ENCODE results near the gene MYL12A.

Gene MYL12A

DNA sequence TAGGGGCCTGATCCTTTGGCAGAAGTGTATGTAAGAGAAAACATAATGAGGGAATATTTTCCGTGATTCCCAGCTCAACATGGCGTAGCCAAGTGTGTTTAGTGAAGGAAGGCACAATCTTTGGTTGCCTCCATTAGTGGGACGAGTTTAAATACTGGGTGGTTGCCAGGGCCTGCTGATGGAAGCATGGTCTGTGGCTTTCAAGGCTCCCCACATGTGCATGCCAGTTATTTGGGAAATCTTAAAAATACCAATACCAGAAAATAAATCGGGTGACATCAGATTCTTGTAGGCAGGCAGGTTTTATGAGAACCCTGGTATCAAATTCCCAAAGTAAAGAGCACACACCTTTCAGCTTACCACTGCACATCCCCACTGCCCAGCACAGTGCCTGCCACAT lies 7.1 kb downstream of the MYL12A start:
- in situ Hi-C loops (cut with MboI; ENCODE audit: low sequenced_read_pairs, unreplicated experiment), result no loop called here

DNA sequence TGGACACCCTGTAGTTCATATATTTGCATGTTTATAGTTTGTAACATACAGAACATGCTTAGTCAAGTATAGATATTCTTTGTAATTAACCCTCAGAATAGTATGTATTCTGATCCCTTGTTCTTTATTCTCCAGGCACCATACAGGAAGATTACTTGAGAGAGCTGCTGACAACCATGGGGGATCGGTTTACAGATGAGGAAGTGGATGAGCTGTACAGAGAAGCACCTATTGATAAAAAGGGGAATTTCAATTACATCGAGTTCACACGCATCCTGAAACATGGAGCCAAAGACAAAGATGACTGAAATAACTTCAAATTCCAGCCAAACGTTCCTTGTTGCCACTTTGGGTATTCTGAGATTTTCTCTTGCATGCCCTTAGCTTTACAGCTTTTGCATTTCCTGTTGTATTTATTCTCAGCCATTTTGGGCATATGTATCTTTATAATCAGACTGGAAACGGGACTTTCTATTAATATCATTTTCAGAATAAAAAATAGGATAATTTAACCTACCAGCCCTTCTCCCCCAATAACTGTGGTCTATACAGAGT lies 8.1 kb downstream of the MYL12A start:
- TF ChIP-seq, protein P1, sequence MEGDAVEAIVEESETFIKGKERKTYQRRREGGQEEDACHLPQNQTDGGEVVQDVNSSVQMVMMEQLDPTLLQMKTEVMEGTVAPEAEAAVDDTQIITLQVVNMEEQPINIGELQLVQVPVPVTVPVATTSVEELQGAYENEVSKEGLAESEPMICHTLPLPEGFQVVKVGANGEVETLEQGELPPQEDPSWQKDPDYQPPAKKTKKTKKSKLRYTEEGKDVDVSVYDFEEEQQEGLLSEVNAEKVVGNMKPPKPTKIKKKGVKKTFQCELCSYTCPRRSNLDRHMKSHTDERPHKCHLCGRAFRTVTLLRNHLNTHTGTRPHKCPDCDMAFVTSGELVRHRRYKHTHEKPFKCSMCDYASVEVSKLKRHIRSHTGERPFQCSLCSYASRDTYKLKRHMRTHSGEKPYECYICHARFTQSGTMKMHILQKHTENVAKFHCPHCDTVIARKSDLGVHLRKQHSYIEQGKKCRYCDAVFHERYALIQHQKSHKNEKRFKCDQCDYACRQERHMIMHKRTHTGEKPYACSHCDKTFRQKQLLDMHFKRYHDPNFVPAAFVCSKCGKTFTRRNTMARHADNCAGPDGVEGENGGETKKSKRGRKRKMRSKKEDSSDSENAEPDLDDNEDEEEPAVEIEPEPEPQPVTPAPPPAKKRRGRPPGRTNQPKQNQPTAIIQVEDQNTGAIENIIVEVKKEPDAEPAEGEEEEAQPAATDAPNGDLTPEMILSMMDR (IDR thresholded peaks at IDR 0.05; ENCODE audit: borderline replicate concordance, control extremely low read depth, extremely low read depth, insufficient read depth, missing control alignments), result no peak
- DNase-seq (ENCODE audit: low spot score), result no peak
- in situ Hi-C loops (cut with MboI; ENCODE audit: low sequenced_read_pairs, unreplicated experiment), result no loop called here

More for the DNA sequence above, 7.1 kb downstream of the MYL12A start:
- TF ChIP-seq, protein P1 (IDR thresholded peaks at IDR 0.05; ENCODE audit: borderline replicate concordance, control extremely low read depth, extremely low read depth, insufficient read depth, missing control alignments), result no peak
- DNase-seq (ENCODE audit: low spot score), result no peak

DNA sequence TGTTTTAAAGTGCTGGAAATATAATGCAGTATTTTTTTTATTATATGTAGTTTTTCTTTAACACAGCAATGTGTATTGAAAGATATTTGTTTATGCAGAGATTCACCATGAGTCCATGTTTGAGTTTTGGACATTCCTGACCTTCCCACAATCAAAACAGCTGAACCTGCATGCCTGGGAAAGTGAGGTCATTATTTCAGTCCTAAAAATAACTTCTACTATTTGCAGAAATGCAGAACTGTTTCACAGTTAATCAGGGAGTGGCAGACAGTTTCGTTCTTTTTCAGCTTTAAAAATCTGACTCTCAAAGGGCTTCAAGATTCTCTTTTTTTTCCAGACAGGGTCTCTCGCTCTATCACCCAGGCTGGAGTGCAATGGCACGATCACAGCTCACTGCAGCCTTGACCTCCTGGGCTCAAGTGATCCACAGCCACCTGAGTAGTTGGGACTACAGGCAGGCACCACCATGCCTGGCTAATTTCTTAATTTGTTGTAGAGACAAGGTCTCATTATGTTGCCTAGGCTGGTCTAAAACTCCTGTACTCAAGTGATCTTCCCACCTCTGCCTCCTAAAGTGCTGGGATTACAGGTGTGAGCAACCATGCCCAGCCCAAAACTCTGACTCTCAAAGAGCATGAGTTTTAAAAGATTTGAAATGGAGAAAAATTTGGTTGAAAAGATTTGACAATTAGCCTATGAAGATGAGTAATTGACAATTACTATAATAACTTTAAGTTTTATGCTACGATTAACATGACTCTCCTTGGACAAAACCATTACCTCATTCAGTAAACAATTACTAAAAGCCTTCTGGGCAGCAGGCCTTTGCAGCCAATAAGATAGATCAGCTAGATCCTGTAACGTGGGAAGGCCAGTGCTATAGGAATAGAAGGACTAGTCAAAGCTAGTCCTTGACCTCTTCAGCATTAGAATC lies 9.4 kb downstream of the MYL12A start:
- DNase-seq (ENCODE audit: low spot score), result no peak
- TF ChIP-seq, protein P1 (IDR thresholded peaks at IDR 0.05; ENCODE audit: borderline replicate concordance, control extremely low read depth, extremely low read depth, insufficient read depth, missing control alignments), result no peak
- in situ Hi-C loops (cut with MboI; ENCODE audit: low sequenced_read_pairs, unreplicated experiment), result no loop called here

- TF ChIP-seq, protein P1 (IDR thresholded peaks at IDR 0.05; ENCODE audit: borderline replicate concordance, control extremely low read depth, extremely low read depth, insufficient read depth, missing control alignments), result no peak
- no peak for DNase-seq (ENCODE audit: low spot score)
- in situ Hi-C loops (cut with MboI; ENCODE audit: low sequenced_read_pairs, unreplicated experiment), result no loop called here
These were observed 10.1 kb downstream of the MYL12A start for GRCh38 chr18:3257627-3258120.

DNA sequence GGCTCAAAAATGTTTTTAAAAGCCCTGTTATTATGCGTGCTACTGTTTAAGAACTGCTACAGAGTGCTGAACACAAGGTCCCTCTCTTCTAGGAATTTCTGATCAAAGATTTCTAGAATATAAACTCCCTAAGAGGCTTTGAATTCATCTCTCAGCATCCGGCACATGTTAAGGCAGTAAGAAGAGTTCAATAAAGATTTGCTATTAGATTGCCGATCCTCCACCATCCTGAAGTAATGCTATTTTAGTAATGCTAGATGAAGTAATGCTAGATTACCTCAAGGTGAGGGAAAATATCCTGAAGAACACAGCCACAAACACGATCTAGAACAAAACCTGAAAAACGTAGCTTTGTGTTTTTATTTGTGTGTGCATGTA lies 13.4 kb downstream of the MYL12A start:
- TF ChIP-seq, protein P1 (IDR thresholded peaks at IDR 0.05; ENCODE audit: borderline replicate concordance, control extremely low read depth, extremely low read depth, insufficient read depth, missing control alignments), result no peak
- DNase-seq (ENCODE audit: low spot score), result no peak
- in situ Hi-C loops (cut with MboI; ENCODE audit: low sequenced_read_pairs, unreplicated experiment), result no loop called here

DNA sequence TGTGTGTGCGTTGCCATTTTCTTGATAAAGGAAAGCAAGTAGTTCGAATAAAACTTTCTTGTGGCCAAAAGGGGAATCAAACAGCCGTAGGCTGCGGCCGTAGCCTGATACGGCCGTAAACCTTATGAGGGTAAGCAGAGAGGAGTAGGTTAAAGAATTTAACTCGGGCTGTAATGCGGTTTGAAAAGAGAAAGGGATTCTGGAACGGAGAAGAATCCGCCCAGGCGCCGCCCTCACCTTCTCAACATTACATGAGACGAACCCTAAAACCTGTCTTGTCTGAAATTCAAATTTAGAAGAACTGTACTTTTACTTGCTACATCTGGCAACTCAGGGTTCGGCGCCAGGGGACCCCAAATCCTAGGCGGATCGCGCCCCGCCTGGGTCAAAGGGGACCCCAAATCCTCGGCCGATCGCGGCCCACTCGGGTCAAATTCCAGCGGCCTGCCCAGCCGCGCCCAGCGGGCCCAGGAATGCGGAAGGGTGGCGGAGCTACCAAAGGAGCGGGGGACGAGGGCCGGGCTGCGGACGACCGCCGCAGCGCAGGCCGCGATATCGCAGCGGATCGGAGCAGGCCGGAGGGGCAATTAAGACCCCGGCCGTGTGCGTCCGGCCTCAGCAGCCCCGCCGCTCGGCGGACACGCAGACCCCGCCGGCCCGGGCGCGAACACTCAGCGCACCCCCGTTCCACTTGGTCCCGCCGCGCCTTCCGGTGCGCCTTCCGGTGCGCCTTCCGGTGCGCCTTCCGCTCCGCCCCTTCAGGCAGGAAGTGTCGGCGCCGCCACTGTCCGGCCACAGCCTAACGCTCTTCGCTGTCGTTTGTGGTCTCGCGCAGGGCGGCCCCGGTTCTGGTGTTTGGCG lies 14.0 kb downstream of the MYL12A start, which contains the start of gene MYL12B:
Gene MYL12B (plus strand): TSS at position 761 of the 861 bp plus-strand sequence. CDS start 10,766 bp downstream, outside the sequence.
- peak; percentile 86 for DNase-seq (ENCODE audit: low spot score)
- in situ Hi-C loops (cut with MboI; ENCODE audit: low sequenced_read_pairs, unreplicated experiment), result no loop called here
- TF ChIP-seq, protein P1 (IDR thresholded peaks at IDR 0.05; ENCODE audit: borderline replicate concordance, control extremely low read depth, extremely low read depth, insufficient read depth, missing control alignments), result no peak
